Erythroblast (primary cell): ENCODE results near the gene VENTX.

Experiments
- GATA1 ChIP-seq: IDR thresholded peaks from 2 replicates; pipeline ENCODE4 v1.6.1; 2011; ENCODE audit warnings: low read depth, mild to moderate bottlenecking, control low read depth, low read length, moderate library complexity
- POLR2A ChIP-seq: IDR thresholded peaks from 2 replicates; pipeline ENCODE4 v1.6.1; 2011; ENCODE audit warnings: mild to moderate bottlenecking, low read length

DNA sequence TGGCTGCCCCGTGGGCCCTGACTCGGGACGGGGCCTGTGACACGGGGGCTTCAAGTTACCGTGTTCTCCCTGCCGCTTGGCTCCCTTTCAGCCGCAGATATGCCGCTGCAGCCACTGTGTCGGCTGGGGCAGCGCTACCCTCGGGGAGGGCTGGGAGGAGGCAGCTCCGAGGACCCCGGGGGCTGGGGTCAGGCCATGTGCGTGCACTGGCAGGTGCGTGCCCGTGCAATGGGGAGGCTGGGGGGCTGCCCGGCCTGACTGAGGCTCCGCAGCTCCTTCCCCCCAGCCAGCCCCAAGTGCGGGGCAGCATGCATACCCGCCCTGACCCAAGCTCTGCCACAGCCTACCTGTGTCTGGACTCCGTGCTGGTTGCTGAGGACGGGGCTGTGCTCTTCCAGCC, 48.4 kb upstream of the VENTX start:
- TF ChIP-seq POLR2A (no peak), GATA1 (no peak)
